Raji (cell line): ENCODE measurements around the gene PARVA.

Source experiments
- POLR2A ChIP-seq: IDR thresholded peaks from 2 replicates; pipeline ENCODE4 v1.6.1; 2011; ENCODE audit warnings: low read depth, low read length, control low read depth; ENCODE audit not compliant: insufficient read depth

PARVA gene

GRCh38 chr11:12413141-12414052 is 36.0 kb downstream of the PARVA start:
- no peak for TF ChIP-seq POLR2A

- no peak for TF ChIP-seq POLR2A
These were observed 37.2 kb downstream of the PARVA start for GRCh38 chr11:12414611-12415010.

GRCh38 chr11:12415342-12415966 is 38.1 kb downstream of the PARVA start:
- no peak for TF ChIP-seq POLR2A

GRCh38 chr11:12416552-12416951 is 39.2 kb downstream of the PARVA start:
- no peak for TF ChIP-seq POLR2A

- no peak for TF ChIP-seq POLR2A
These were observed 40.6 kb downstream of the PARVA start for GRCh38 chr11:12417691-12418611.

GRCh38 chr11:12420040-12420439 is 42.7 kb downstream of the PARVA start:
- no peak for TF ChIP-seq POLR2A

- no peak for TF ChIP-seq POLR2A
These were observed 43.3 kb downstream of the PARVA start for GRCh38 chr11:12420706-12421105.

- no peak for TF ChIP-seq POLR2A
These were observed 44.0 kb downstream of the PARVA start for GRCh38 chr11:12421386-12421785.

- no peak for TF ChIP-seq POLR2A
These were observed 48.8 kb downstream of the PARVA start for GRCh38 chr11:12426176-12426575.

GRCh38 chr11:12429155-12429554 is 51.8 kb downstream of the PARVA start:
- no peak for TF ChIP-seq POLR2A

GRCh38 chr11:12430351-12430750 is 53.0 kb downstream of the PARVA start:
- TF ChIP-seq POLR2A: no peak

- no peak for TF ChIP-seq POLR2A
These were observed 53.7 kb downstream of the PARVA start for GRCh38 chr11:12430954-12431595.

- no peak for TF ChIP-seq POLR2A
These were observed 55.1 kb downstream of the PARVA start for GRCh38 chr11:12432507-12432906.

GRCh38 chr11:12433121-12433520 is 55.8 kb downstream of the PARVA start:
- no peak for TF ChIP-seq POLR2A
